22Rv1 (cell line): ENCODE results near the gene RIC3.

ENCODE experiments used
- H3K27ac ChIP-seq: fragments of 450-650 bp; 2 replicates; pipeline ENCODE4 v1.5.1; 2017
- ZFX ChIP-seq: fragments of 450-650 bp; IDR thresholded peaks from 2 replicates; pipeline ENCODE4 v1.6.1; 2017; ENCODE audit warnings: antibody characterized with exemption, borderline replicate concordance
- TF ChIP-seq, protein P1 (sequence below): fragments of 450-650 bp; IDR thresholded peaks from 2 replicates; pipeline ENCODE4 v1.5.1; 2017; ENCODE audit warnings: mild to moderate bottlenecking

The RIC3 gene

DNA sequence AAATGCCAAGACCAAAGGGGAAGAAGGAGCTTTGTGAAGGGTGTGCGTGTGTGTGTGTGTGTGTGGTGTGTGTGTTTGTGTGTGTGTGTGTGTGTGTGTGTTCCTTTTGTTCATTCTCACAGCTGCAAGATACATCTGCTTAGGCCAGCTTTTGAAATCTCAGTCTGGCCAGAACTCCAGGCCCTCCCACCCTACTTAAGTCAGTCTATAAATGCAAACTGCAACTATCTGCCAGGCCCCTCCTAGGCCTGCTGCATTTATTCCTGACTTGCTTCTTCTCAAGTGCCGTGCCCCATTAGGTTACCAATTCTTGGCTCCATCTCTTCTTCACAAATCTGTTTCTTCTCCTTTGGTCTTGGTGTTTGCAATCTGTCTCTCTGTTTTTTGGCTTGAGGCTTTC lies 21.6 kb upstream of the RIC3 start:
- no peak for TF ChIP-seq ZFX
- TF ChIP-seq, protein P1, sequence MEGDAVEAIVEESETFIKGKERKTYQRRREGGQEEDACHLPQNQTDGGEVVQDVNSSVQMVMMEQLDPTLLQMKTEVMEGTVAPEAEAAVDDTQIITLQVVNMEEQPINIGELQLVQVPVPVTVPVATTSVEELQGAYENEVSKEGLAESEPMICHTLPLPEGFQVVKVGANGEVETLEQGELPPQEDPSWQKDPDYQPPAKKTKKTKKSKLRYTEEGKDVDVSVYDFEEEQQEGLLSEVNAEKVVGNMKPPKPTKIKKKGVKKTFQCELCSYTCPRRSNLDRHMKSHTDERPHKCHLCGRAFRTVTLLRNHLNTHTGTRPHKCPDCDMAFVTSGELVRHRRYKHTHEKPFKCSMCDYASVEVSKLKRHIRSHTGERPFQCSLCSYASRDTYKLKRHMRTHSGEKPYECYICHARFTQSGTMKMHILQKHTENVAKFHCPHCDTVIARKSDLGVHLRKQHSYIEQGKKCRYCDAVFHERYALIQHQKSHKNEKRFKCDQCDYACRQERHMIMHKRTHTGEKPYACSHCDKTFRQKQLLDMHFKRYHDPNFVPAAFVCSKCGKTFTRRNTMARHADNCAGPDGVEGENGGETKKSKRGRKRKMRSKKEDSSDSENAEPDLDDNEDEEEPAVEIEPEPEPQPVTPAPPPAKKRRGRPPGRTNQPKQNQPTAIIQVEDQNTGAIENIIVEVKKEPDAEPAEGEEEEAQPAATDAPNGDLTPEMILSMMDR, result no peak
- H3K27ac ChIP-seq, result no peak overlapping the region

DNA sequence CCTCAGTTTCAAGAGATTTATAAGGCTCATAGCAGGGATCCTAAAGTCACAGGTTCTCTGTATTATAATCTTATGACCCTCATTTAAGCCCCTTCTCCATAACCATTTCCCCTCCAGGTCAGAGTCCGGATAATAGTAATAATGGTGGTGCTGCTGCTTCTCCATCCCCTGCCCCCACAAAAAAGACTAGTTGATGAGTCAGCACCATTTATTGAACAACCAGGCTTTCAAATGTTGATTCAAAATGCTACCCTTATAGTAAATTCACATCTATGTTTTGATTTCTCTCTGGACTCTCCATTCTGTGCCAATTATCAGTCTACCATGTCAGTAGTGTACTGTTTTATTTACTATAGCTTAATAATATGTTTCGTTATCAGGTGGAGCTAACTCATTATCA lies 17.6 kb upstream of the RIC3 start:
- TF ChIP-seq ZFX, result no peak
- TF ChIP-seq, protein P1, result no peak
- H3K27ac ChIP-seq, result no peak overlapping the region

DNA sequence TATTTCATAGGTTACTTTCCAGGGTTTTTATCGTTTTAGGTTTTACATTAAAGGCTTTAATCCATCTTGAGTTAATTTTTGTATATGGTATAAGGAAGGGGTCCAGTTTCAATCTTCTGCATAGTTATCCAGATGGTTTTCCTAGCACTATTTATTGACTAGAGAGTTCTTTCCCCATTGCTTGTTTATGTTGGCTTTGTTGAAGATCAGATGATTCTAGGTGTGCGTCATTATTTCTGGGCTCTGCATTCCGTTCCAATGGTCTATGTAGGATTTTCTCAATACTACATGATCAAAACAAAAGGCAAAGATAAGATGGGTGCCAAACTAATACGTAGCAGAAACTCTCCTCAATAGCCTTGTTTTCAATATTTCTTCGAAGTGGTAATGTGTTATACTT lies 14.3 kb upstream of the RIC3 start:
- H3K27ac ChIP-seq, result no peak overlapping the region
- no peak for TF ChIP-seq ZFX
- TF ChIP-seq, protein P1, result no peak

DNA sequence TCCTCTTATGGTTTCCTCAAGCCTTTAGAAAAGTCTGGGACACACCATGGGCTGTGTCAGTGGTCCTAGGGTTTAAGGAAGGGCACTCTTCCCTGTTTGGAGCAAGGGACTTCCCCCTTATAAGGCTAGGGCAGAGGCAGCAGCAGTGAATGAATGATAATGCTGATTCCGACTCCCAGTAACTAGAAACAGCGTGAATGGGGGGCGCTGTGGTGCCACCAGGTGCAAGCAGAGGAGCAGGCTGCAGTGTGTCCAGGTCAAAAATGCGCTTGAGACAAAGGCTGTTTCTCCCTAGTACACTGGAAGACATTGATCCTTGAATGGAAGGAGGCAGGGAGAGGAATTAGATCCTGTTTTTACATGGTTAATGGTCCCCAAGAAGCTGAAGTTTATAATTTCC lies 11.6 kb upstream of the RIC3 start:
- TF ChIP-seq, protein P1, result 0 out of 2 replicates have a peak, but pooled peaks have one; percentile 8
- no peak for TF ChIP-seq ZFX
- H3K27ac ChIP-seq, result no peak overlapping the region

DNA sequence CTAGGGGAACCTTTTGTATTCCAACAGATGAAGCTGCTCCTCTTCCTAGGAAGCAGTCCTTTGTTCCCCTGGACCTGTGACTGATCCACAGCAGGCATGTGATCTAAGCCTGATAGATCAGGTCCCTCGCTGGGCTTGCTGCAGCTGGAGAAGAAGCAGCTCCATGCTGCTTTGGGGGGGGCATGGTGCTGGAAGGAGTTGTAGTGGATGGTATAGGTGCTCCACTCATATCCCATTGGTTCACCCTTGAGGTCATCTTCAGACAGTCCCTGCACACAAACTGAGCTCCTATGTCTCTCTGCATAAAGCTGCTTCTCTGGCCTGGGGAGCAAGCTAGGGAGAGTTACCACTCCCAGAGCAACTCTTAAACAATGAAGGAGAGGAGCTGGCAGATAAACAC lies 9.5 kb upstream of the RIC3 start:
- H3K27ac ChIP-seq, result no peak overlapping the region
- TF ChIP-seq ZFX, result no peak
- TF ChIP-seq, protein P1, result no peak

DNA sequence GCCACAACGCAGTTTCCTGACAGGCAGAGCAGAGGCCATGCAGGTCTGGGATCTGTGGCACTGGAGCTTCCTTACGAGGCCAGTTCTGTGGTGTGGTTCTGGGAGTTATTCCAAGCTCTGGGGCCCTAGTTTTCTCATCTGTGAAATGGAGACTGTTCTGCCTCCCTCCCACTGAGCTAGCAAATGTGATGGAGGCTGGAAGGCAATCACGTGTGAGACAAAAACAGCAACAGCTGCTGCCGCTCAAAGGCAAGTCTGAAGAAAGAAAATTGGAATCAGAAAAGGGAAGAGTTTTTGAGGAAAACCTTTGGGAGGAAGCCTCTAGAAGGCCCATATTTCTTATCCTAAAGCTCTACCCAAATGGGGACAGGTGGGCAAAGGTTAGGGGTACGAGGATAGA lies 8.3 kb upstream of the RIC3 start:
- TF ChIP-seq, protein P1, result no peak
- no peak for TF ChIP-seq ZFX
- H3K27ac ChIP-seq, result no peak overlapping the region

DNA sequence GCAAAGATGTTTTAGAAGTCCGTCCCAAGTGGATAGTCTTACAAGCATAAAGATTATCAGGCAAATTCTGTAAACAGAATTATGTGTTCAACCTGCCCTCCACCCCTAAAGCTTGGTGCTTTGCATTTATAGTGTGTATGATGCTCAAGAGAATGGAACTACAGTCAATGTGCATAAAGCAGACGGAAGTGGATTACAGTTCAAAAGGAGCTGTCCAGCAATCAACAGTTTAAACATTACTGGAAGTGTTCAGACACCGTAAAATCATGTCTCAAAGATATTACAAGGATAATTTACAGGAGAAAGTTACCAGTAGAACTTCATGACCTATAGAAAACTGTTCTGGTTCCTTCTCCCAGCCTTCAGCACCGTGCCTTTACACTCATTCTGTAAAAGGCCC lies 1.0 kb downstream of the RIC3 start:
- TF ChIP-seq, protein P1, result no peak
- TF ChIP-seq ZFX, result no peak
- peak overlapping the region; percentile 74 for H3K27ac ChIP-seq
